ENCODE data around the gene ARFGEF2.
"Not testable (repeated sequence)": the region's sequence is repeated elsewhere in the genome, so short reads cannot be mapped to it uniquely, and the experiment has no call there.

ARFGEF2 gene

GRCh38 chr20:48926821-48927220 is 5.3 kb downstream of the ARFGEF2 start:
- in situ Hi-C loops (cut with HindIII; ENCODE audit: low sequenced_read_pairs) = no loop called here

DNA sequence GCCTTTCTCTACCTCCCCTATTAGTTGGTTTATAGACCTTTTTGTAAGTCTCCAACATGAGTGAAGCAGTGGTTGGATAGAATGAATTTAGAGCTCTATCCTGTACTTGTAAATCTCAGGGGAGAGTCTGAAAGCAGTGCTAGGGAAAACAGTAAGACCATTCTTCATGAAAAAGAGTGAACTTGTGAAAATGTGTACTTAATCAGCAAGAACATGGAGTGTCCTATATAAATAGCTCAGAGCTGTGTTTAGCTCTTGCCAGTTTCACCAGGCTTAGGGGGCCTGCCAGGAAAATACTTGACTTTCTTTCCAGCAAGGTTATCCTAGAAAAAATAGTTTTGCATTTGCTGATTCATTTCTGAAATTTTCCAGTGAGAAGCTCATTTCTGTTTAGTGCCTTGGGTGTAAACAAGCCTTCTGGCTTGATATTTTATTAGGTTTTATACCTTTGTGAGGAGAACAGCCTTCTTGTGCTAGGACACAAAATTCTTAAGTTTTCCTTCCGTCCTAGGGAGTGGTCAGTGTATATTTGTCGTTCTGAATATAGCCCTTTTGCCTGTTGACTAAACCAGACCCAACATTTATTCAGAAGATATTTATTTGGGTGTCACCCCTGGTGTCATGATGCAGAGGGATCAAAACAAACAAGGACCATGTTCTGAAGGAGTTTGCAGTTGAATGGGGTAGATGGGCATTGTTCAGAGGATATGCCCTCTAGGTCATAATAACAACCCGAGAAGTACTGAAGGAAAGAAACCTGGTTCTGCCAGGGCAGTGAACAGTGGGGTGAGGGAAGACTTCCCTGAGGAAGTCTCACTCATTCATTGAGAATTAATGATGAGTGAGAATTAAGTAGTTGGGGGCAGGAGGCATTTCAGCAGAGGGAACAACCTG is 7.6 kb downstream of the ARFGEF2 start:
- in situ Hi-C loops (cut with HindIII; ENCODE audit: low sequenced_read_pairs) = no loop called here

GRCh38 chr20:48930035-48930434 is 8.5 kb downstream of the ARFGEF2 start:
- in situ Hi-C loops (cut with HindIII; ENCODE audit: low sequenced_read_pairs) = no loop called here

- in situ Hi-C loops (cut with HindIII; ENCODE audit: low sequenced_read_pairs) = no loop called here
Measured at GRCh38 chr20:48930878-48931277, 9.4 kb downstream of the ARFGEF2 start.

DNA sequence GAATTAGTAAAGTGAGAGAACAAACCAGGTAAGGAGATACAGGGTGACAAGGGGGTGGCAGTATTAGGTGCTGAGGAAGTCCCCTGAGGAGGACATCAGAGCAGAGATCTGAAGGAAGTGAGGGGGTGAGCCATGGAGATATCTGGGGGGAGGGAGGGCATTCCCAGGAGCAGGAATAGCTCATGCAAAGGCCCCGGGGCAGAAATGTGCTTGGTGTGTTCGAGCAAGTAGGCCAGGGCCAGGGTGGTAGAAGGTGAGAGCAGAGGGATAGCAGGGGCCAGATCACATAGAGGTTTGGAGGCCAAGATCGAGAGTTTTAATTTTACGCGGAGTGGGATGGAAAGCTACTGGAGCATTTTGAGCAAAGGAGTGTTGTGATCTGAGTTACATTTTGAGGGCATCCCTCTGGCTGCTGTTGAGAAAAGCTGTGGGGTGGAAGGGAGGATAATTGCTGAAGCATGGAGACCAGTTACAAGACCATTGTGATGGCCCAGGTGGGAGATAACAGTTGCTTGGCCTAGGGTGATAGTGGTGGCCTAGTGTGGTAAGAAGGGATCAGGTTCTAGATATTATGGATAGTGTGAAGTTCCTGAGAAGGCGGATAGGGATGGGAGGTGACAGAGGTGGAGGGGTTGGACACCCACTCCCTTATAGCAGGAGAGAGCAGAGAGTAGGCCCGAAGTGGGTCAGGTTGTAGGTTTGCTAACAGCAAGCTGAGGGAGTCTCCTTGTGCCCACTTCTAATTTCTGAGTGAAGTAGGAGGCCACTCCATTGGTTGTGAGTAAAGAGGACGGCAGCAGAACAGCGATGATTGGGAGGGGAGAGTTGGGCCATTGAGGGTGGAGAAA is 10.2 kb downstream of the ARFGEF2 start:
- in situ Hi-C loops (cut with HindIII; ENCODE audit: low sequenced_read_pairs) = no loop called here

DNA sequence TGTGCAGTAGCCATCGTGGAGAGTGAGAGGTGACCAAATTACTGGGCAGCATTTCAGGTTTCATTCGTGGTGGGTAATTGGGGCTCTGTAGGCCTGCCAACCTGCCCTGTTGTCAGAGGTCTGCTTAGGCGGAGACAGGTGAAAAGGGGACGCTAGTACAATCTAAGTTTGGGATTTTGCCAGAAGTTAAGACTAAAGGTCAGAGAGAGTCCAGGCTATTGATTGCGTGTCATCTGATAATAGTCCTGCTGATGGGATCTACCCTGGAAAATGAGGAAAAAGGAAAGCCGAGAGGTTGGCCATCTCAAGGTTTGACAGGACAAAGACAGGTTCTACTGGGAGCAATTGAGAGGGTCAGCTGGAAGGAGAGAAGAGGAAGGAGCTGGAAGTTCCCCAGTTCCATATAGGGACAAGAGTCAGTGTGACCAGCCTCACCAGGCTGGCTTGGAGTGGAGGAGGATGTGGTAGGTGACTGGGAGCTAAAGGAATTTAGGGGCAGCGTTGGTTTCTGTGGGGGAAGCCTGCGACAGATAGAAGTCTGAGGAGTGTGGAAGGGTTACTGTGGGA is 10.9 kb downstream of the ARFGEF2 start:
- in situ Hi-C loops (cut with HindIII; ENCODE audit: low sequenced_read_pairs) = no loop called here

- in situ Hi-C loops (cut with HindIII; ENCODE audit: low sequenced_read_pairs) = no loop called here
Measured at GRCh38 chr20:48933017-48933766, 11.7 kb downstream of the ARFGEF2 start.

- in situ Hi-C loops (cut with HindIII; ENCODE audit: low sequenced_read_pairs) = not testable (repeated sequence)
Measured at GRCh38 chr20:48934273-48934877, 12.9 kb downstream of the ARFGEF2 start.

GRCh38 chr20:48934966-48935365 is 13.5 kb downstream of the ARFGEF2 start:
- in situ Hi-C loops (cut with HindIII; ENCODE audit: low sequenced_read_pairs) = not testable (repeated sequence)

DNA sequence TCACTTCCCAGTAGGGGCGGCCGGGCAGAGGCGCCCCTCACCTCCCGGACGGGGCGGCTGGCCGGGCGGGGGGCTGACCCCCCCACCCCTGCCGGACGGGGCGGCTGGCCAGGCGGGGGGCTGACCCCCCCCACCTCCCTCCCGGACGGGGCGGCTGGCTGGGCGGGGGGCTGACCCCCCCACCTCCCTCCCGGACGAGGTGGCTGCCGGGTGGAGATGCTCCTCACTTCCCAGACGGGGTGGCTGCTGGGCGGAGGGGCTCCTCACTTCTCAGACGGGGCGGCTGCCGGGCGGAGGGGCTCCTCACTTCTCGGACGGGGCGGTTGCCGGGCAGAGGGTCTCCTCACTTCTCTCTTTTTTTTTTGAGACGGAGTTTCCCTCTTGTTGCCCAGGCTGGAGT is 14.7 kb downstream of the ARFGEF2 start:
- in situ Hi-C loops (cut with HindIII; ENCODE audit: low sequenced_read_pairs) = not testable (repeated sequence)

- in situ Hi-C loops (cut with HindIII; ENCODE audit: low sequenced_read_pairs) = no loop called here
Measured at GRCh38 chr20:48937674-48938073, 16.2 kb downstream of the ARFGEF2 start.

- in situ Hi-C loops (cut with HindIII; ENCODE audit: low sequenced_read_pairs) = no loop called here
Measured at GRCh38 chr20:48938670-48939069, 17.2 kb downstream of the ARFGEF2 start.

GRCh38 chr20:48940170-48940569 is 18.7 kb downstream of the ARFGEF2 start:
- in situ Hi-C loops (cut with HindIII; ENCODE audit: low sequenced_read_pairs) = loop anchor here (5.0 kb wide), 1 partner anchor 33 kb away; no protein-coding TSS in a partner anchor

DNA sequence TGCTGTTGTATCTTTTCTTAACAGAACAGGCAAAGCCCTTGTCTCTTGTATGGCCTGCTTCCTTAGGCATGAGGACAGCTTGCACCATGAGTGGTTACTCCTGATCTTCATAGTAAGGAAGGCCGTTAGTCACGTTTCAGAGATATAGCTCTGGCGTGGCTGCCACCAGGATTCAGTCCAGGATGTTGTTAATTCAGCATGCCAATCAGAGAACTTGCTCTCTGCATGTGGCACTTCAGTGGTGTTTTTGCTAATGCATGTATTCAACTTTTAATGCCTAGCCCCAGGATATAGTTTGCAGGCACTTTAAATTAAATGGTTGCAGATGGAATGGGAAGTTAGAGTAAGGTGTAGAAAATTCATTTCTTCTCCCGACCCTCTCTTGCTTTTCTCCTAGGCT is 20.0 kb downstream of the ARFGEF2 start:
- in situ Hi-C loops (cut with HindIII; ENCODE audit: low sequenced_read_pairs) = loop anchor here (5.0 kb wide), 1 partner anchor 34 kb away; no protein-coding TSS in a partner anchor

DNA sequence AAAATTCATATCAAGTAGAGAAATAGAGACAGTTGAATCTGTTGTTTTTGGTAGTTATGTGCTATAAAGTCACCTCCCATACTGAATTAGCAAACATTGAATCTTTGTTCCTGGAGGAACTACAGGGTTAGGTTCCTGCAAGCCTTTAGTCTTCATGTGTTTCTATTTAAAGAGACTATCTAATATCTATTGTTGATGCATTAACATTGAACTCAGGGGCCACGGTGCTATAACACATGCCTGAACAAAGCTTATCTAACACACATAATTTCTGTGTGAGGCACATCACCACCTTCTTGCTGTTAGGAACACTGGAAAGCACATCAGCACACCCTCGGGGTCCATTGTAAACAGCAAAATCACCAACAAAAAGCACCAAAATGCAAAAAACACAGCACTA is 21.2 kb downstream of the ARFGEF2 start:
- in situ Hi-C loops (cut with HindIII; ENCODE audit: low sequenced_read_pairs) = loop anchor here (5.0 kb wide), 1 partner anchor 35 kb away; no protein-coding TSS in a partner anchor

GRCh38 chr20:48944663-48945297 is 23.3 kb downstream of the ARFGEF2 start:
- in situ Hi-C loops (cut with HindIII; ENCODE audit: low sequenced_read_pairs) = loop anchor here (5.0 kb wide), 1 partner anchor 37 kb away; no protein-coding TSS in a partner anchor

GRCh38 chr20:48945840-48946514 is 24.5 kb downstream of the ARFGEF2 start:
- in situ Hi-C loops (cut with HindIII; ENCODE audit: low sequenced_read_pairs) = no loop called here

DNA sequence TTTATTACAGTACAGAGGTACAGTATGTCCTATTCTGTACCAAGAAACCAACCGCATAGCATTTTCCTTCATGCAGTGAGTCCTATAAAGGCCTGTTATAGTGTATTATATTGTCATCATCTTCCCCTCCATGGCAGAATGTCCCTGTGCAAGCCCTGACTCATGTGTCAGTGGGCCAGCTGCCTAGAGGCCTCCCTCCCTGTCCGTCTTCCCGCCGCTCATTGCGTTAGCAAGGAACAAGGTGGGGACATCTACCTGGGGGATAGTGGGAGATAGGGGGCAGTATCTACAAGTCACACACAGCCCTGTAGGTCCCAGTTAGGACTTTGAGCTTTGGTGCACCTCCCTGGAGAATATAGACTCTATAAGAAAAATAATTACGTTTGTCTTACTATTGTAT is 27.1 kb downstream of the ARFGEF2 start:
- in situ Hi-C loops (cut with HindIII; ENCODE audit: low sequenced_read_pairs) = no loop called here

Measured in endothelial cell of hepatic sinusoid (primary cell).